Pulmonary artery endothelial cell (primary cell): ENCODE data around the gene ATP5PB. TPM values are rescaled to one million over a fixed set of nuclear protein-coding genes. Genes with fewer than 3 reads are reported as not detected.

Experiments
- DNase-seq: peaks from one replicate; pipeline ENCODE4 v3.0.0-alpha.2; 2011; ENCODE audit warnings: low read depth, low spot score
- total RNA-seq: library from RNA; depleted of rRNA; stranded (reverse); fragments of >200 nt; gene quantifications from 2 replicates; pipeline ENCODE4 v1.2.3, GENCODE V29; 2014

Gene ATP5PB
- total RNA-seq, 1 donor from 2014 or later: 284 TPM

DNA sequence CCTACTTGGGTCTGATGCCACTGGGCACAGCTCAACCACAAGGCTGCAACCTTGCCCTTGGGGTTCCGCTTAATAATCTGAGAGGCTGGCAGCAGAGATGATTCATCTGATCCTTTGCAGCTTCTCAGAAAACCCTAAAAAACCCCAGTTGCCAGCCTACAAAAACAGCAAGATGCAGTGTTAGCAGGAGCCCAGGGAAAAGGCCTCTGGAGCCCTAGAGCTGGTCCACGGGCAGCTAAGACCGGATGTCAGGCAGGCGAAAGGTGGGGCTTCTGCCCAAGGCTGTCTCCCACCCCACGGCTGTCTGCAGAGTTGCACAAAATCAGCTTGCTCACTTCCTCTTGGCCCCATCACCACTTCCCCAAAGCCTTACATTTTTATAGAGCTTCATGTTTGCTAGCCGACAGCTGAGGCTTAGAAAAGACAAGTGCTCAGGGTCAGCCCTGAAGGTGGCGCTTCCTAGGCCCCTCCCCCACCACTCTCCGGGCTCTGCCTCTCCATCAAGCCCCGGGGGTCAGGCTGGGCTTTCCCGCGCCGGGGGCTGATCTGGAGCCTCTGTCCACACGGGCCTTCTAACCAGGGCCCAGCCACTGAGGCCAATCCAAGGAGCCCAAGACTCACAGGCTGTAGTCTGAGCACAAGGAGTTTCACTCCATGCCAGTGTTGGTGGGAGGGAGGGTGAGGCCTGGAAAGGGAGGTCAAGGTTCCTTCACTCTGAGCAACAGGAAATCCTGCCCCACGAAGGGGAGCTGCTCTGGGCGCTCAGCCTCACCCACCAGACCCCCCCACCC, 58.3 kb downstream of the ATP5PB start:
- no peak for DNase-seq

DNA sequence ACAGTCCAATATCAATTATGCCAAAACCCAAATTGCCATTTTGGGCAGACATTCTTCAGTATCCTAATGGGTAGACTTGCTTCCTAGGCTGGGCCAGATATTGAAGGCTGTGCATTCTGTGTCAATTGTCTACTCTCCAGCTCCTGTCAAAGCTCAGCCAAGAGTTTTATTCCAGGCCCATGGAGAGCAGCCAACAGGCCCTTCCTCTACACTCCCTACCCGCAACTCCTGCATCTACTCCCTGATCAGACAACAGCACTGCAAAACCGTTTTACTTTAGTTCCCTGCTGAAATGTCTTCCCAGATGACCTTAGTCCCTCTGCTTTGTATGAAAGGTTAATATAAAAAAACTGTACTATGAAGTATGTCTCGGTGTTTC, 60.7 kb downstream of the ATP5PB start:
- DNase-seq: no peak

DNA sequence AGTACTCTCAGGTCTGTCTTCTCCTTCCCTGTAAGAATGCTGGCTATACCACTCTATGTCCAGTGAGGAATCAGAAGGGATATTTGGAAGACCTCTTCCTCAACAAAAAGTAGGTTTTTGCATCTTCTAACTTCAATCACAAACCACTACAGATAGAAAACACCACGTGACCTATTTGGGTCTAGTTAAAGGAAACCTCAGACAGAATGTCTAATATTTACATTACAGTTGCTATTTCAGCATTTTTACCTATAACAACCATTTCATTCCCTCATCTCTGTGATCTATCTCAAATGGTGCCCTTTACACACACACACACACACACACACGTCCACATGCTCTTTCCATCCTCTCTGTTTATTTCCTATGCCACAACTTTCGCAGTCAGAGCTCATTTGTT, 62.1 kb downstream of the ATP5PB start:
- DNase-seq: no peak

Other genes with a start within 250 kb of the ATP5PB start
- gene DENND2D, start 248.8 kb upstream of the ATP5PB start, total RNA-seq: 0.86 and 1.3 TPM in 2 replicates
- gene CHI3L2, start 221.8 kb upstream of the ATP5PB start, total RNA-seq: not detected in 2 replicates
- not detected in 2 replicates for gene CHIA, start 158.6 kb upstream of the ATP5PB start, total RNA-seq
- gene OVGP1, start 21.7 kb upstream of the ATP5PB start, total RNA-seq: 0.25 and 0.33 TPM in 2 replicates
- 48.5 and 71.7 TPM in 2 replicates for gene WDR77, start 208 bp upstream of the ATP5PB start, total RNA-seq
- 0.07 and 0.18 TPM in 2 replicates for gene C1orf162, start 24.5 kb downstream of the ATP5PB start, total RNA-seq
- gene ADORA3, start 54.2 kb downstream of the ATP5PB start, total RNA-seq: not detected in 2 replicates
- 0.21 TPM in 1 of 2 replicates, not detected in the other for gene TMIGD3, start 54.2 kb downstream of the ATP5PB start, total RNA-seq
- 20.8 and 27.5 TPM in 2 replicates for gene RAP1A, start 170.3 kb downstream of the ATP5PB start, total RNA-seq